AG09319 (cell line): ENCODE results near the gene TRABD2B.

Source experiments
- DNase-seq: peaks from one replicate; pipeline ENCODE4 v3.0.0-alpha.2; 2010; ENCODE audit warnings: low read depth; ENCODE audit errors: extremely low read depth
- TF ChIP-seq, protein P1 (sequence below): IDR thresholded peaks from 2 replicates; pipeline ENCODE4 v1.5.1; 2011; ENCODE audit warnings: low read depth, mild to moderate bottlenecking, inconsistent platforms, low read length, moderate library complexity

Gene TRABD2B

DNA sequence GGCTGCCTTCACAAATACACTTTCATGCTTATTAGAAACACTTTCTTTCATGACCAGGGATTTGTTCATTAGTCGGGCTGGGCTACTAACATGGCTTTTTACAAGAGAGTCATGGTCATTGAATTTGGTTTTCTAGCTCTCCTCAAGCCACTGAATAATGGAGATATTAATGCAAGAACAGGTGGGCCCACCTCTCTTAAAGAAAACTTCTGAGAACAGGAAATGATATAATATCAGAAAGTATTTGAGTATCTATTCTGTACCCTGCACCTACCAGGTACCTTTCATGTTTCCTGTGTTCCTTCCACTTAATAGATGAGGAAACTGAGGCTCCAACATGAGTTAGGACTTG, 90.0 kb downstream of the TRABD2B start:
- TF ChIP-seq, protein P1, sequence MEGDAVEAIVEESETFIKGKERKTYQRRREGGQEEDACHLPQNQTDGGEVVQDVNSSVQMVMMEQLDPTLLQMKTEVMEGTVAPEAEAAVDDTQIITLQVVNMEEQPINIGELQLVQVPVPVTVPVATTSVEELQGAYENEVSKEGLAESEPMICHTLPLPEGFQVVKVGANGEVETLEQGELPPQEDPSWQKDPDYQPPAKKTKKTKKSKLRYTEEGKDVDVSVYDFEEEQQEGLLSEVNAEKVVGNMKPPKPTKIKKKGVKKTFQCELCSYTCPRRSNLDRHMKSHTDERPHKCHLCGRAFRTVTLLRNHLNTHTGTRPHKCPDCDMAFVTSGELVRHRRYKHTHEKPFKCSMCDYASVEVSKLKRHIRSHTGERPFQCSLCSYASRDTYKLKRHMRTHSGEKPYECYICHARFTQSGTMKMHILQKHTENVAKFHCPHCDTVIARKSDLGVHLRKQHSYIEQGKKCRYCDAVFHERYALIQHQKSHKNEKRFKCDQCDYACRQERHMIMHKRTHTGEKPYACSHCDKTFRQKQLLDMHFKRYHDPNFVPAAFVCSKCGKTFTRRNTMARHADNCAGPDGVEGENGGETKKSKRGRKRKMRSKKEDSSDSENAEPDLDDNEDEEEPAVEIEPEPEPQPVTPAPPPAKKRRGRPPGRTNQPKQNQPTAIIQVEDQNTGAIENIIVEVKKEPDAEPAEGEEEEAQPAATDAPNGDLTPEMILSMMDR: no peak
- DNase-seq: no peak

DNA sequence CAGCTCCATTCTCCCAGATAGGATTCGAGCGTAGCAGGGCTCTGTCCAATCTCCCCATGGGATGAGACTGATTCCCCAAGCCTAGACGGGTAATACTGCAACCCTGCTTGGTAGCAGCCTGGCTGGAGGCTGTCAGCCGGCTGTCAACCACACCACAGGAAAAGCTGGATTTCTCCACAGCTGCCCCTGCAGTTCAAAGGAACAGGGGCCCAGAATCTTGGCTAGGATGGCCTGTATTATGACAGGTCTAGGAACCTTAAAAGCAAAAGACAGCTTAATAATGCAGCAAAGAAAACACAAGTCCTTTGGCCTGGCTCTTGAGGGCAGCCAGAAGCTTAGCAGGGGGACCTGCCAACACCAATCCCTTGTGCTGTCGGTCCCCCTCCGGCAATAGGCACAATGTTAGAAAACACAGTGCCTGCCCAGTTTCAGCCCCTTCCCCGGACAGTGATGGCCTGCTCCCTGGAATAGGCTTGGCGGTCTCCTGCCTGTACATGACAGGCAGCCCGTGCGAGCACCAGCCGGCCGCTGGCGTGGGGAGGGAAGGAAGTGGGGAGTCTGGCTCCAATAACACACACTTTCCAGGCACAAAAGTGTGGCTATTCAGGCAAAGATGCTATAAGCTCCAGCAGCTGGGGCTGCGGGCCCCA, 90.5 kb downstream of the TRABD2B start:
- TF ChIP-seq, protein P1: no peak

DNA sequence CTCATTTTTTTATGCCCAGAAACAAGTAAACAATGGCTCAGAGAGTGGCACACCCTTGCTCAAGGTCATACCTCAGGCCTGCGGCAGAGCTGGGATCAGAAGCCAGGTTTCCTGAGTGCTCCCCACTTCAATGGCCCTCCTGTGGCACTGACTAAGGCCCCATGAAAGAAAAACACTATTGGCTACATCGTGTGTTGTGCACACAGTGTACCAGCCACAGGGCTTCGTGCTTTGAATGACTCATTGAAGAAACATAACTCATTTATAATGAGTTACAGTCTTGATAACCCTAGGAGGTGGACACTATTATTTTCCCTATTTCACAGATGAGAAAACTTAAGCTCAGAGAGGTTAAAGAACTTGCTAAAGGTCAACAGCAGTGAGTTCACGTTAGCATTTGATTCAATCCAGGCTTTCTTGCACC, 91.2 kb downstream of the TRABD2B start:
- DNase-seq: no peak
- TF ChIP-seq, protein P1: no peak

More for the DNA sequence above, 90.5 kb downstream of the TRABD2B start:
- no peak for DNase-seq

DNA sequence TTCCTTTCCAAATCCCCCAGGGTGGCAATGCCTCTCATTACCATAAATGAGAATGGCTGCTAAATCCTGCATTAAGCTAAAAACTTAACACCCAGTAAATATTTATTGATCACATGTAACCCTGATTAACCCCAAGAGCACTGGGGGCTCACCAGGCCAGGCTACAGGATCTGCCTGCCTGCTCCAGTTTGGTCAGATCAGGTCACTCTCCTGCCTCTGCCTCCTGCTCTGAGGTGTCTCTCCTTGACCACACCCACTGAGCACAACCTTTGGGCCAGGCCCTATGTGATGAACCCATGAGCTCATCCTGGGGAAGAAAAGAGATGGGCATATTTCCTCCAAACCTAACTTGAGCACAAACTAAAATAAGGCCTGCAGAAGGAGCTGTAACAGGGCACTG, 93.5 kb downstream of the TRABD2B start:
- TF ChIP-seq, protein P1: no peak
- DNase-seq: no peak

DNA sequence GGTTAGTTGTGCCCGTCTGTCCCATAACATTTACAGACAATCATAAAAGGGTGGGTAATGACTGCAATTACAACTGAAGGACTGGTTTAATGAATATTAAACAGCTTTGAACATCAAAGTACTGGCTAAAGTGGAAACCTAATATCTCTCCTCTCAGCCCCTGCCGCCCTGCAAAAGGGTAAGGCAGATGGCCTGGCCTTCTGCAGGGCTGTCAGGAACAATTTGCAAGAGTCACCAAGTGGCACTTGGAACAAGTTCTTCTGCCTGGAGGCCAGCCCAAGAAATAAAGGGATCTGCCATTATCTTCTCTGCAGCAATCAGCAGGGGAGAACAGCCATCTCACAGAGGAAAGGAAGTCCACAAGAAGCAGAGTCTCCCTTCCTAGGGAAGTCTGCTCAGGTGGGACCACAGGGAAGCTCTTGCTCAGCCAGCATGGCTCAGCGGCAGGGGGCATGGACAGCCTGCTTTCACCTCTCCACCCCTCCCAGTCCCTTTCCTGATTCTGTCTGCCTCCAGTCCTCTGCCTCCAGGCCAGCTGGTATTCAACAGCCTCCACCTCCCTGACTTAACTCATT, 96.1 kb downstream of the TRABD2B start:
- no peak for DNase-seq
- TF ChIP-seq, protein P1: no peak

DNA sequence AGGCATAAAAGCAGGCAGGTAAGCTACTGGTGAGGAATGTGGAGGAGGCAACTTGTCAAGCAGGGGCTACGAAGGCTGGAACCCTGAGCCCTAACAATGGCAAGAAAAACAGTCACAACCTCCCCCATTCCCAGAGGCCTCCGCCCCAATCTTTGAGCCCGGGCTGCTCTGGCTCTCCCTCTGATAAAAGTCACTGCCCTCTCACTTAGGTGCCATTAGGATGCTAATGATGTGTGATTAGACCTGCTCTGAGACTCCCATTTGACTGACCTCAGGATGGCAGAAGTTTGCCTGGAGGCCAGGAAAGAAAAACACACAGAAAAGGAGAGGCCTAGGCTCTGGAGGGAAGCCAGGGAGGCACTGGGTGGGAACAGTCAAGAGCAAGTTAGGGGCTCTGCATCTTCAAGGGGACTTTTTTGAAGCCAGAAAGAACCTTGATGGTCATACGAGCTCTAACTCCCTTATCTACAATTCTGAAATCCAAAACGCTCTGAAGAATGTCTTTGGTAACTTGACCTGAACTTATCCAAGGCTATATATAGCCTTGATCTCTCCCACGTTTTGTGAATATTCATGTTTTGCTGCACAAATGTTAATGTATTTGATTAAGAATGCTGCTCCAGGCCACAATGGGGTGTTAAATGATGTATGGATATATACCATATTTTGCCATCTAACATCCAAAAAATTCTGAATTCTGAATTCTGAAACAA, 98.9 kb downstream of the TRABD2B start:
- TF ChIP-seq, protein P1: no peak
- no peak for DNase-seq
